ENCODE results near the gene SARNP. TPM values are rescaled to one million over a fixed set of nuclear protein-coding genes. Genes with fewer than 3 reads are reported as not detected.

SARNP gene
- total RNA-seq, 2 donors from 2014 or later: 61.4 to 70.8 TPM

DNA sequence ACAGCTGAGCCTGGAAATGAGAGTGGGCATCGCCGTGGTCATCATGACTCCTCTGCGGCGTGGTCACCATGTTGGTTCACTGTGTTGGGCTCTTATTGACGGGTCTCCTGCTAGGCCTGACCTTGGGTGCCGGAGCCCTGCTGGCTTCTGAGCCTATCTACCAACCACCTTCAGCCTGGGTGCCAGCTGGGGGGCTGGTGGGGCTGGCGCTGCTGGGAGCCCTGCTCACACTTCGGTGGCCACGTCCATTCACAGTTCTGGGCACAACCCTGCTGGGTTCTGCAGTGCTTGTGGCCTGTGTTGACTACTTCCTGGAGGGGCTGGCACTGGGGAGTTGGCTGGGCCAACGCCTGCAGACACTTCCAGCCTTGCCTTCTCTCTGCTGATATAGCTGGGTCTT, 15.5 kb upstream of the SARNP start:
- H3K9me3 ChIP-seq: no peaks in the 10 kb centered on the region
- H3K27ac ChIP-seq: peak overlapping the region in 1 of 2 donors; percentile 2
- DNase-seq (ENCODE audit: low spot score): no peak
- H3K4me3 ChIP-seq: no peak overlapping the region
- H3K27me3 ChIP-seq: no peaks in the 10 kb centered on the region
- TF ChIP-seq, protein P1, sequence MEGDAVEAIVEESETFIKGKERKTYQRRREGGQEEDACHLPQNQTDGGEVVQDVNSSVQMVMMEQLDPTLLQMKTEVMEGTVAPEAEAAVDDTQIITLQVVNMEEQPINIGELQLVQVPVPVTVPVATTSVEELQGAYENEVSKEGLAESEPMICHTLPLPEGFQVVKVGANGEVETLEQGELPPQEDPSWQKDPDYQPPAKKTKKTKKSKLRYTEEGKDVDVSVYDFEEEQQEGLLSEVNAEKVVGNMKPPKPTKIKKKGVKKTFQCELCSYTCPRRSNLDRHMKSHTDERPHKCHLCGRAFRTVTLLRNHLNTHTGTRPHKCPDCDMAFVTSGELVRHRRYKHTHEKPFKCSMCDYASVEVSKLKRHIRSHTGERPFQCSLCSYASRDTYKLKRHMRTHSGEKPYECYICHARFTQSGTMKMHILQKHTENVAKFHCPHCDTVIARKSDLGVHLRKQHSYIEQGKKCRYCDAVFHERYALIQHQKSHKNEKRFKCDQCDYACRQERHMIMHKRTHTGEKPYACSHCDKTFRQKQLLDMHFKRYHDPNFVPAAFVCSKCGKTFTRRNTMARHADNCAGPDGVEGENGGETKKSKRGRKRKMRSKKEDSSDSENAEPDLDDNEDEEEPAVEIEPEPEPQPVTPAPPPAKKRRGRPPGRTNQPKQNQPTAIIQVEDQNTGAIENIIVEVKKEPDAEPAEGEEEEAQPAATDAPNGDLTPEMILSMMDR (IDR thresholded peaks at IDR 0.05): no peak
- H3K4me1 ChIP-seq: peaks cover 0 to 34% of the 10 kb centered on the region in 2 donors
- peaks cover 3% of the 10 kb centered on the region for H3K36me3 ChIP-seq

DNA sequence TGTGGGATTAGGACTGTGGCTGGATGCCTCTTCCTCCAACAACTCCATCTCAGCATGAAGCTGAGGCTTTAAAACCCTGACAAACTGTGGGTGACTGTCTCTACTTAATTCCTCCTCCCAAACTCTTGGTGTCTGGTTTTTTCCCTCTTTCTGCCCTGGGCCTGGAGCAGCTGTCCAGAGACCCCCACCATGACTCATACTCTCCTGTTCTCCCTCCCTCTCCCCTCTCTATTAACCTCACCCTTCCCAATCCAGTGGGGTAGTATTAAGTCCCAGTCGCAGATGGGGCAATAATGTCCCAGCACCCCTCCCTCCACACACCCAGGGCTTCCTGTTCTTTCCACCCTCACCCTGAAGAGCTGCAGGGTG, 13.9 kb upstream of the SARNP start:
- Histone ChIP-seq H3K9me3 (no peaks in the 10 kb centered on the region), H3K4me3 (peak overlapping the region; percentile 75 to 97), H3K27me3 (no peaks in the 10 kb centered on the region), H3K27ac (peak overlapping the region; percentile 88 to 94), H3K4me1 (peaks cover 0 to 50% of the 10 kb centered on the region in 2 donors), H3K36me3 (peaks cover 3% of the 10 kb centered on the region)
- DNase-seq (ENCODE audit: low spot score): no peak
- TF ChIP-seq, protein P1 (IDR thresholded peaks at IDR 0.05): no peak

DNA sequence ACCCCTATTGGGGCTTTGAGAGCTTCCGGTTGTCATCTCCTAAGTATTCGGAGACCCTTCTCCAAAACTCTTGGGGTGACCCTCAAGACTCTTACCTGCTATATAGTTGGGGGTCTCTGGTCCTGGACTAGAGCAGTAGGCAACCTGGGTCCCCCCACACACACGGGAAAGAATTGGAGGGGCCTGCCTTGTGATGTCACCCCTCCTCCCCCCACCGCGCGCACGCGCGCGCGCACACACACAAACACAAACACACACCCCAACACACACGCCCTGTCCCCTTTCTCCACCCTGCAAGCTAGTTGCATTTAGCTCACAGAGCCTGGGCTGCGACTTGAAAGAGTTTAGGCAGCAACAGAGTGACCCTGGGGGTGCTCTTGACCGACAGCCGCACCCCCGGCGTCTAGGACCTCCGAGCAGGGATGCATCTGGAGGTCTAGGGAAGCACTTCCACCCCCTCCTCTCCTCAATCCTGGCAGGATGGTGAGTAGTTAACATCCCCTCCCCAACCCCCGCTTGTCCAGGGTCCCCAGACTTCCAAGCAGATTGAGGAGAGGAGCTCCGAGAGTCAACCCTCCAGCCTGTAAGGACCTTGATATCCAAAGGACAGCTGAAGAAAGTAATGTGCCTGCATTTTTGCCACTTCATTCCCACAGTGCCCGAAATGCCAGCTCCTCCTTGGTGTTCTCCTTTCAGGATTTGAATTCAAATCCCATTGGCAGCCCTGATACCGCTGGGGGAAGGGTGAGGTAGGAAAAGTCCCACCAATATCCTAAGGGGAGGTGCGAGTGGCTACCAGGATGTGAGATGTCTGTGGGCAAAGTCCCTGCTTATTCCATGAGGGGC, 13.3 kb upstream of the SARNP start:
- TF ChIP-seq, protein P1 (IDR thresholded peaks at IDR 0.05): no peak
- peaks cover 3% of the 10 kb centered on the region for H3K36me3 ChIP-seq
- peak overlapping the region; percentile 88 to 94 for H3K27ac ChIP-seq
- no peaks in the 10 kb centered on the region for H3K9me3 ChIP-seq
- peaks cover 0 to 56% of the 10 kb centered on the region in 2 donors for H3K4me1 ChIP-seq
- H3K4me3 ChIP-seq: peak overlapping the region; percentile 75 to 97
- DNase-seq (ENCODE audit: low spot score): peak; percentile 92
- H3K27me3 ChIP-seq: no peaks in the 10 kb centered on the region

DNA sequence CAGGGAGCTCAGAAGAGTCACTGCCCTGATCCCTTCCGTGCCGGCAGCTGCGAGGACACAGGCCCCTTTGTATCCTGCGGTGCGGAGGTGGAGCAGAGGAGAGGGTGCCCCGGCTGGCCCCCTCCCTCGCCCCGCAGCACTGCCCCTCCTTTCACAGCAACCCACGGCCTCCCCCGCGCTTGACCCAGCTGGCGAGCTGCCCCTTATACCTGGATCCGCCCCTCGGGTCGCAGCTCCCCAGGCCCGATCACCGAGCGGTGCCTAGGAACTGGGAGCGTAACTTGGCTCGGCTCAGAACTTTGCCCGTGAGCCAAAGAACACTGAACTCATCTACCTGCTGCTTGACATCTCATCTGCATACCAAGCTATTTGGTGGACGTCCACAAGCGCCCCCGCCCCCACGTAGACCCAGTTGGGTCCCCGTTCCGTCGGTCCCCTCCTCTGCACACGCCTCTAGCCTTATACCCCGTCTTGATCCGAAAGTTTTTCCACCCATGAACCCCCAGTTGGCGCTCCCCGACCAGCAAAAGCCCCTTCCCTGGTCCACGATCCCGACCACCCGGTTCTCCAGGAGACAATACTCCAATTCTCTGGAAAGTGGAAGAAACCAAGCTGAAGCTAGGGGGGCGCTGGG, 12.6 kb upstream of the SARNP start:
- Histone ChIP-seq H3K4me1 (peaks cover 0 to 58% of the 10 kb centered on the region in 2 donors), H3K4me3 (peak overlapping the region; percentile 75 to 97), H3K36me3 (peaks cover 3% of the 10 kb centered on the region), H3K27me3 (no peaks in the 10 kb centered on the region), H3K9me3 (no peaks in the 10 kb centered on the region), H3K27ac (peak overlapping the region; percentile 88 to 94)
- DNase-seq (ENCODE audit: low spot score): no peak
- TF ChIP-seq, protein P1 (IDR thresholded peaks at IDR 0.05): no peak

DNA sequence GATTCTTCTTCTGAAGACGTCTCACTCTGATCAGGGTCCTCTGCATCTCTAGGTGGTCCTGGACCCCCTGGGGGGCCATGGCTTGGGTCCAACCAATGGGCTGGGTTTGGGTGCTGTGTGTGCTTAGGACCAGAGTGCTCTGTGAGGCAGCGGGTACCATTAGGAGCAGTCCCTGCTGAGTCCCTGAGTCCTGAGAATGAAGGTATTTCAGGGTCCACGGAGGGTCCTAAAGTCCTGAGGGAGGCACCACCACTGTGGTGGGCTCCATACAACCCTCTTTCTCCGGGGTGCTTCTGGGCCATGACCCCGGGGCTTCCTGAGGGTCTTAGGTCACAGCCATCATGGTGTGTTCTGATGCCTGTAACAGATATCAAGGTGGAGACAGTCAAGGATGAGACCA, 10.8 kb upstream of the SARNP start:
- H3K36me3 ChIP-seq: peaks cover 4% of the 10 kb centered on the region
- H3K27ac ChIP-seq: peak overlapping the region; percentile 88 to 94
- H3K27me3 ChIP-seq: no peaks in the 10 kb centered on the region
- peaks cover 0 to 58% of the 10 kb centered on the region in 2 donors for H3K4me1 ChIP-seq
- H3K9me3 ChIP-seq: no peaks in the 10 kb centered on the region
- no peak for DNase-seq (ENCODE audit: low spot score)
- TF ChIP-seq, protein P1 (IDR thresholded peaks at IDR 0.05): no peak
- H3K4me3 ChIP-seq: peak overlapping the region; percentile 83 to 97

All from right atrium auricular region (tissue), 2 donors.